HG03354 (cell line): Measurements from ENCODE around the gene AP1G2.
A peak's percentile ranks its signal among the peaks of the same experiment; 100 is the strongest.
"Not testable (repeated sequence)": the region's sequence is repeated elsewhere in the genome, so short reads cannot be mapped to it uniquely, and the experiment has no call there.

ENCODE experiments used
- ATAC-seq: cut with Tn5 transposase; IDR thresholded peaks from one replicate; pipeline ENCODE4 v1.9.1; 2021; ENCODE audit warnings: mild to moderate bottlenecking; ENCODE audit not compliant: unreplicated experiment, poor library complexity, severe bottlenecking

AP1G2 gene

DNA sequence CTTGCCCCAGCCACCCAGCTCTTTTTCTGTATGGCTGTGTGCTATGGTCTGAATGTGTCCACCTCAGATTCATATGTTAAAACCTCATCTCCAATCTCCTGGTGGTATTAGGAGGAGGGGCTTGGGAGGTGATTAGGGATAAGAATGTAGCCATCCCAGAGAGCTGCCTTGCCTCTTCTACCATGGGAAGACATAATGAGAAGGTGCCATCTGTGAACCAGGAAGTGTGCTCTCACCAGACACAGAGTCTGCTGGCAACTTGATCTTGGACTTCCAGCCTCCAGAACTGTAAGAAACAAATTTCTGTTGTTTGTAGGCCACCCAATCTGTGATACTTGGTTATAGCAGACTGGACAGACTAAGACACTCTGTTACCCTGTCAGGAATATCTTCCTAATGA is 33.8 kb upstream of the AP1G2 start:
- no peak for ATAC-seq

DNA sequence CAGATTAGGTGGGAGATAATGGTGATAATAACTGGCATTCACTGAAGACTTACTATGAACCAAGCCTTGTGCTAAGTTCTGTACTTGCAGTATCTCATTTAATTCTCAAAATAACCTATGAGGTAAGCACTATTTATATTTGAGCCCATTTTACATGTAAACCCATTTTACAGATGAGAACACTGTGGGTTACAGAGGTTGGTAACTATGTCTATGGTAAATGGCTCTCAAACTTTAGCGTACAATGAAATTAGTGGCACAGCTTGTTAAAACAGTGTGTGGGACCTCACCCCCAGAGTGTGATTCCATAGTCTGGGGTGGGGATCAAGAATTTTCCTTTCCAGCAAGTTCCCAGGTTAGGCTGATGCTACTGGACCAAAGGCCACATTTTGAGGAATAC is 33.2 kb upstream of the AP1G2 start:
- ATAC-seq = no peak

DNA sequence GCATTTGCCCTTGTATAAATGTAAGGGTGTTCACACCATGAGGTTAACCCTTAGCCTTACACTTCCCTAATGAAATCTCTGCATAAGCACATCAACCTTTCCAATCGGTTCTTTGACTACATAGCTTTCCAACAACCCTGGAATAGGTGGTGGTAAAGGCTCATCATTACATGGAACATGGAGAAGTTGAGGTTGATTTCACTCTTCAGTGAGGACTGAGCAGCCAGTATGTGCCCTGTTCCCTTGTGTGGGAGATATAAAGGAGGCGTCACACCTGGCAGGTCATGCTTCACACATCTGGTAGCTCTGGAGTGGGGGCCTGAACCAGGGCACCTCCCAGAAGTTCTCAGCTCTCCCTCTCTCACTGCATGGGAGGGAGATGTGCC is 32.7 kb upstream of the AP1G2 start:
- ATAC-seq = no peak

DNA sequence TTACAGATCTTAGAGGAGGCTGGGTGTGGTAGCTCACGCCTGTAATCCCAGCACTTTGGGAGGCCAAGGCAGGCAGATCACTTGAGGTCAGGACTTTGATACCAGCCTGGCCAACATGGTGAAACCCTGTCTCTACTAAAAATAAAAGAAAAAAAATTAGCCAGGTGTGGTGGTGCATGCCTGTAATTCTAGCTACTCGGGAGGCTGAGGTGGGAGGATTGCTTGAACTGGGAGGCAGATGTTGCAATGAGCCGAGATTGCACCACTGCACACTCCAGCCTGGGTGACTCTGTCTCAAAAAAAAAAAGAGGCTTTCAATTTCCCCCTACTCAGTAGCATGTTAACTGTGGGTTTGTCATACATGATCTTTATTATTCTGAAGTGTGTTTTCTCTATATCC is 26.6 kb upstream of the AP1G2 start:
- ATAC-seq = not testable (repeated sequence)

DNA sequence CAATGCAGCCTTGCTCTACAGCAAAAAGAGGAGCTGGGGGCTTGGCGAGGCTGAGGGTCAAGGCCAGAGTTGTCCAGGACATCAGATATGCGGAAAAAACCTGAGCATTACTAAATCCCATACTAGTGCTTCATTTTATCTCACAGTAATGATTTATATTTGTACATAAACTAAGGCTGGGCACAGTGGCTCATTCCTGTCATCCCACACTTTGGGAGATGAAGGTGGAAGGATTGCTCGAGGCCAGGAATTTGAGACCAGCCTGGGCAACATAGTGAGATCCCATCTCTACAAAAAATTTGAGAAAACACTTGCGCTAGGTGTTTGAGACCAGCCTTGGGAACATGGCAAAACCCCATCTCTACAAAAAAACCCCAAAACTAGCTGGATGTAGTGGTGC is 22.6 kb upstream of the AP1G2 start:
- ATAC-seq = no peak

DNA sequence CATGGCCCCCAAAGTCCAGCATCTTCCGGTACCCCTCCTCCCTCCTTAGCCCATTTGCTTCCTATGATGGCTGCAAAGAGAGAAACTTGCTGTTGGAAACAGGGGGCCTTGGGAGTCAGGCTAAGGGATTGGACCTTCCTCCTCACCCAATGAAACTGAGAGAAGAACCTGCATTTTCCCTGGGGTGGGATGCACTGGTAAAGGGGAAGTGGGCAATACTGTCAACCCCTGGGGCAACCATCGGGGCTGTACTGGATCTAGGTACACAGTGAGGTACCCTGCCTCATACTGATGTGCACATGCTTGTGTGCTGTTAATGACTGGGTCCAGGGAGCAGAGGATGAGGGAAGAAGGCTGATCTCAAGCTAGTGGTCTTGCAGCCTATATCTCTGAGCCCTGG is 22.0 kb upstream of the AP1G2 start:
- no peak for ATAC-seq

DNA sequence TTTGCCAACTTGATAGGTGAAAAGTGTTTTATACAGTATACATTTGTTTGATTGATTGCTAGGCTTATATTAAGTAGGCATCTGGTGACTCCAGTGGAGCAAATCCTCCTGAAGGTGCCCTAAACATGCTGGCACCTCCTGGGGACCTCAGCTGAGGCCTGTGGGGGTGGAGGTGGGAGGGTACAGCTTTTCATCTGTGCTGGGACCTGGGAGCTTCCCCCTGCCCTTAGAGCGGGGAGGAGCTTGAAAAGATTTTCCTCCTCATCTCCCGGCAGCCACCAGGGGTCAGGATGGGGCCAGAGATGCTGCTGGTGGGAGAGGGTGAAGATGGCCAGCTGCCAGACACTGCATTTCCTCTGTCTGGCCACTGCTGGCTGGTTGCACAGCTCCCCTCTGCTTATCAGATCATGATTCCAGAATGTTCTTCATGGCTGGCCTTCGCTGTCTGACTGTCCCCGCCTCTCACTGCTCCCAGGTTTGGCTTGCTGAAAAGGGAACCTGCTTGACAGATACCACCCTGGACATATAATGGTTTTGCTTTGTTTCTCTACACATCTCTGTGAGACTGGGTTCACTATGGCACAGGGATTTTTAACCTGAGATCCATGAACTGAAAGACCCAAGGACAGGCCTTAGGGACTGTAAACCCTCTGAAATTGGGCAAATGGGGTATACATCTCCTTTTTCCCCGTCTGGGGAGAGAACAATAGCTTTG is 21.4 kb upstream of the AP1G2 start:
- ATAC-seq = peak; percentile 100

DNA sequence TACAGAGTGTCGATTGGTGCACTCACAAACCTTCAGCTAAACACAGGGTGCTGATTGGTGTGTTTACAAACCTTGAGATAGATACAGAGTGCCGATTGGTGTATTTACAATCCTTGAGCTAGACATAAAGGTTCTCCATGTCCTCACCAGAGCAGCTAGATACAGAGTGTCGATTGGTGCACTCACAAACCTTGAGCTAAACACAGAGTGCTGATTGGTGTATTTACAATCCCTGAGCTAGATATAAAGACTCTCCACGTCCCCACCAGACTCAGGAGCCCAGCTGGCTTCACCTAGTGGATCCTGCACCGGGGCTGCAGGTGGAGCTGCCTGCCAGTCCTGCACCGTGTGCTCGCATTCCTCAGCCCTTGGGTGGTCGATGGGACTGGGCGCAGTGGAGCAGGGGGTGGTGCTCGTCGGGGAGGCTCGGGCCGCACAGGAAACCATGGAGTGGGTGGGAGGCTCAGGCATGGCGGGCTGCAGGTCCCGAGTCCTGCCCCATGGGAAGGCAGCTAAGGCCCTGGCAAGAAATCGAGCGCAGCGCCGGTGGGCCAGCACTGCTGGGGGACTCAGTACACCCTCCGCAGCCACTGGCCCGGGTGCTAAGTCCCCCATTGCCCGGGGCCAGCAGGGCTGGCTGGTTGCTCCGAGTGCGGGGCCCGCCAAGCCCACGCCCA is 17.1 kb upstream of the AP1G2 start:
- not testable (repeated sequence) for ATAC-seq

DNA sequence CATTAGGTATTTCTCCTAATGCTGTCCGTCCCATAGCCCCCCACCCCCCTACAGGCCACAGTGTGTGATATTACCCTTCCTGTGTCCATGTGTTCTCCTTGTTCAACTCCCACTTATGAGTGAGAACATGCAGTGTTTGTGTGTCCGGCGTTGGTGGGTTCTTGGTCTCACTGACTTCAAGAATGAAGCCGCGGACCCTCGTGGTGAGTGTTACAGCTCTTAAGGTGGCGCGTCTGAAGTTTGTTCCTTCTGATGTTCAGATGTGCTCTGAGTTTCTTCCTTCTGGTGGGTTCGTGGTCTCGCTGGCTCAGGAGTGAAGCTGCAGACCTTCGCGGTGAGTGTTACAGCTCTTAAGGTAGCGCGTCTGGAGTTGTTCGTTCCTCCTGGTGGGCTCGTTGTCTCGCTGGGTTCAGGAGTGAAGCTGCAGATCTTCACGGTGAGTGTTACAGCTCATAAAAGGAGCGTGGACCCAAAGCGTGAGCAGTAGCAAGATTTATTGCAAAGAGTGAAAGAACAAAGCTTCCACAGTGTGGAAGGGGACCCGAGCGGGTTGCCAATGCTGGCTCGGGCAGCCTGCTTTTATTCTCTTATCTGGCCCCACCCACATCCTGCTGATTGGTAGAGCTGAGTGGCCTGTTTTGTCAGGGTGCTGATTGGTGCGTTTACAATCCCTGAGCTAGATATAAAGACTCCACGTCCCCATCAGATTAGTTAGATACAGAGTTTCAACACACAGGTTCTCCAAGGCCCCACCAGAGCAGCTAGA is 16.4 kb upstream of the AP1G2 start:
- ATAC-seq = not testable (repeated sequence)

DNA sequence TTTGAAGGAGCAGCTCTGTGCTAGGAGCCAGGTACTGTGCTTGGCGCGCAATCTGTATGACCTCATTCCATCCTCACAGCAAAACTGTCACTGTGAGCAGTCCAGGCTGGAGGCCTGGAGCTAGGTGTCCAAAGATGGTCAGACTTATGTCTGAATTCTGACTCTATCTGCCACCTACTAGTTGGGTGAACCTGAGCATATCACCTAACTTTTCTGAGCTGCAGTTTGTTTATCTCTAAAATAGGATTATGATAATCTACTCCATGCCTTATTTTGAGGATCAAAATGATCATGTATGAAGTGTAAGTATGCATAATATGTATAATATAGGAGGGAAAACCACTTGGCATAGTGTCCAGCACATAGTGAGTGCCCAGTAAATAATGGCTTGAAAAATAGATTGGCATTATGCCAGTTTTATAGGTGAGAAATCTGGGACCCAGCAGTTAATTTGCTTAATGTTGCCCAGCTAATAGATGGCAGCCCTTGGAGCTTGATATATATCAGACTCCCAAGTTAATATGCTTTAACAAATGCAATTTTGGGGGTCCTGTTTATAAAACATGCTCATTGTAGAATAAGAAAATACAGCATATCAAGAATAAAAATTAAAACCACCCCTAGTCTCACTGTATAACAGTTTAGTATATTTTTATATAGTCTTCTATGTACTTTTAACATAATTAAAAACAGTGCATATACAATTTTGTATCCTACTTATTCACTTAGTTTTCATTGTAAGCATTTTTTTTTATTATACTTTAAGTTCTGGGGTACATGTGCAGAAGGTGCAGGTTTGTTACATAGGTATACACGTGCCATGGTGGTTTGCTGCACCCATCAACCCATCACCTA is 15.5 kb upstream of the AP1G2 start:
- ATAC-seq = no peak

DNA sequence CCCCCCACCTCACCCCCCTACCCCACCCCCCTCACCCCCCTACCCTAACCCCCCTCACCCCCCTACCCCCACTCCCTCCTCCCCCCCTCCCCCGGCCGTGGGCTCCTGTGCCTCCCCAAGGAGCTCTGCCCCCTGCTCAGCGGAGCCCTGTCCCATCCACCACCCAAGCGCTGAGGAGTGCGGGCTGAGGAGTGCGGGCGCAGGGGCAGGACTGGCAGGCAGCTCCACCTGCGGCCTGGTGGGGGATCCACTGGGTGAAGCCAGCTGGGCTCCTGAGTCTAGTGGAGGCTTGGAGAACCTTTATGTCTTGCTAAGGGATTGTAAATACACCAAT is 13.3 kb upstream of the AP1G2 start:
- ATAC-seq = no peak

DNA sequence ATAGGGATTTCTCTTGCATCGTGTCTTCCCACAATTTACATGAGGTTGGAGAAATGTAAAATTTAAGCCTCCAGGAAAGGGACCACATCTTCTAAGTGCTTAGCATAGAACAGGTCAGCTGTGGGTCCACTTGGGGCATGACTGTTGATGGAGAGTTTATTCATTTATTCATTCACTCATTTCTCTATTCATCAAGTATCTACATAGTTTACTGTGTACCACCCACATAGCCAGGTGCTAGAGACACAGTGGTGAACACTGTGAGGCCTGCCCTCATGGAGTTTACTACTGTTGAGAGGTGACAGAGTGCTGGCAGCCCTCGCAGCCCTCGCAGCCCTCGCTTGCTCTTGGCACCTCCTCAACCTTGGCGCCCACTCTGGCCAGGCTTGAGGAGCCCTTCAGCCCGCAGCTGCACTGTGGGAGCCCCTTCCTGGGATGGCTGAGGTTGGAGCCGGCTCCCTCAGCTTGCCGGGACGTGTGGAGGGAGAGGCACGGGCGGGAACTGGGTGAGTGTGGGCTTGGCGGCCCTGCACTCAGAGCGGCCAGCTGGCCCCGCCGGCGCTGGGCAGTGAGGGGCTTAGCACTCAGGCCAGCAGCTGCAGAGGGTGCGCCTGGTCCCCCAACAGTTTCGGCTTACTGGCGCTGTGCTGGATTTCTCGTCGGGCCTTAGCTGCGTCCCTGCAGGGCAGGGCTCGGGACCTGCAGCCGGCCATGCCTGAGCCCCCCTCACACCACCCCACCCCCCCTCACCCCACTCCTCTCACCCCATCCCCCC is 12.7 kb upstream of the AP1G2 start:
- no peak for ATAC-seq

DNA sequence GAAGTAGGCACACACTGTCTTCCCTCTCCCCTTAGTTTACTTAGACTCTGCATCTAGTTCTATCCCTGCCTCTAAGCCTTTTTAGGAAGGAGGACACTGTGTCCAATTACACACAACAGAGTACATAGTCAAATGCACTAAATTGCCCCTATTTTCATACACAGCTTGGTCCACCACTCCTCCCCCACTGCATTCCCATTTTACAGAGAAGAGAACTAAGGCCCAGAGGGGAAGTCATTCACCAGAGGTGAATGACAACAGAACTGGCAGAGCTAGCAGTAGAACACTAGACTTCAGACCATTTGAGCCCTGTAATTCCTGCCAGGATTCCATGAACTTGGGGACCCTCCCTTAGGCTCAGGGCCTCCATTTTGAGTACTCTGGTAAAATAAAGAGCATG is 12.1 kb upstream of the AP1G2 start:
- no peak for ATAC-seq

DNA sequence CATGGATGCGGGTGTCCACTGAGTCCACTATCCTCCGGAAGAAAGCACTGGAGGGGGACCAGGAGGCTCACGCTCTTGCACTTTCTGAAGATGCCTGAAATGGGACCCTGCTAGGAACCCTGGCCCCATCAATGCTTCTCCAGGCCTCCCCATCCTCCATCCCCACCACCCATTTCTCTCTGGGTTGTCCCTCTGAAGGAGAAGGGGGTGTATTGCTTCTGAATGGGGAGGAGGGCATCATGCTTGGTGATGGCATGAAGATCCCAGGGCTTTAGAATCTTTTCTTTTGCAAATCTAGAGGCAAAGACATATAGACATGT is 11.7 kb upstream of the AP1G2 start:
- ATAC-seq = no peak

DNA sequence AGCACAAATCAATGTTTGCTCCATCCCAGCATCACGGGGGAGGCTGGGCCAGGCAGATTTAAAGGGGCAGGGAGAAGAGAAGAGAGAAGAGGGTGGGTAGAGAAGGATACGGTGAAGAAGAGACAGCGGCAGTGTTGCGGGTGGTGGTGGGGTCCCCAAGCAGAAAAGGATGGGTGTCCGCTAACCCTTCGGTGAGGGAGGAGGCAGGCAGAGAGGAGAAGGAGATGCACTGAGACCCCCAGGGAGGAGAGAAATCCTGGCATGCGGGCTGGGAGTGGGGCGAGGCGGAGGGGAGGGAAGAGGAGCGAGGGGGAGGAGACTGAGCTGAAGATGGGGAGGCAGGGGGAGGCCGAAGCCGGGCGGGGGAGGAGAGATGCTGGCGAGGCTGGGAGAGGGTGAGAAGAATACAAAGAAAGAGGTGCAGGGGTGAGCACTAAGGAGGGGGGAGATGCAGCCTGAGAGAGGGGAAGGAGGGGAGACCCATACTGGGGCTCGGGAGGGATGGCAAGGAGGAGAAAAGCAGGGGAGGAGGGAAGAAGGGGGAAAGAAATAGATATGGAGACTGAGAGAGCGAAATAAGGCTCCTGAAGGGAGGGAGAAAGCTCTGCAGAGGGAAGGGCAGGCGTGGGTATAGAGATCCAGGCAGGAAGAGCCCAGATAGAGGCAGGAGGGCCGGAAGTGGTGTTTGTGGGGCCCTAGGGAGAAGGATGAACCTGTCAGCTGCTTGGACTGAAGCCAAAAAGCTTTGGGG is 11.1 kb upstream of the AP1G2 start, which contains the start of gene JPH4:
Gene JPH4, minus strand, starts transcription at position 231 of the 751 bp plus-strand sequence. CDS start 1,337 bp downstream, outside the sequence.
- no peak for ATAC-seq

DNA sequence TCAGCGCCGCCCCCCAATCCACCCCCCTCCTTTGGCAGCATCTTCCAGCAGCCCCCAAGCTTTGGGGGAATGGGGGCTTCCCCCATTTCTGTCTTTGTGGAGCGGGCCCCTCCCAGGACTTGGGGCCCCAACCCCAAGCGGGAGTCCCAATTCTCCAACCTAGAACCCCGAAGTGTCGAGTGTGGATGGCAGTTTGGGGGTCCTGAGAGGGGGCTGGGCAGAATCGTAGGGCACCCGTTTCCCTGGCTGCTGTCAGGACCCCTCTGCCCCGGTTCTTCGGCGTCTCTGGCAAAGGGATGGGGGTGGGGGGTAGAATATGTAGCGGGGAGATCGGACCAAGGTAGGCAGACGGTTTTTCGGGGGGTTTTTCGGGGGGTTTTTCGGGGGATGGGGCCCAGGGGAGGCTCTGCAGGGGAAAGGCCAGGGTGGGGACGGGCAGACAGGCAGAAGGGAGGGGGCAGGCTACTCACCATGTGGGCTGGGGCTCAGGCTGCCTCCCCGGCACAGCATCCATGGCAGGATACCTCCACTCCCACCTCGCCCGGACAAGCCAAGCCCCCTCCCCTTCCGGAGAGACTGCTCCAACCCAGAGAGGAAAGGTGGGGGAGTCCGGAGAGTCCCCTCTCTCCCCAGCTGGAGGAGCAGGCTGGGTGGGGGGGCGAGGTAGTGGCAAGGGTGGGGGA is 10.3 kb upstream of the AP1G2 start:
- no peak for ATAC-seq

DNA sequence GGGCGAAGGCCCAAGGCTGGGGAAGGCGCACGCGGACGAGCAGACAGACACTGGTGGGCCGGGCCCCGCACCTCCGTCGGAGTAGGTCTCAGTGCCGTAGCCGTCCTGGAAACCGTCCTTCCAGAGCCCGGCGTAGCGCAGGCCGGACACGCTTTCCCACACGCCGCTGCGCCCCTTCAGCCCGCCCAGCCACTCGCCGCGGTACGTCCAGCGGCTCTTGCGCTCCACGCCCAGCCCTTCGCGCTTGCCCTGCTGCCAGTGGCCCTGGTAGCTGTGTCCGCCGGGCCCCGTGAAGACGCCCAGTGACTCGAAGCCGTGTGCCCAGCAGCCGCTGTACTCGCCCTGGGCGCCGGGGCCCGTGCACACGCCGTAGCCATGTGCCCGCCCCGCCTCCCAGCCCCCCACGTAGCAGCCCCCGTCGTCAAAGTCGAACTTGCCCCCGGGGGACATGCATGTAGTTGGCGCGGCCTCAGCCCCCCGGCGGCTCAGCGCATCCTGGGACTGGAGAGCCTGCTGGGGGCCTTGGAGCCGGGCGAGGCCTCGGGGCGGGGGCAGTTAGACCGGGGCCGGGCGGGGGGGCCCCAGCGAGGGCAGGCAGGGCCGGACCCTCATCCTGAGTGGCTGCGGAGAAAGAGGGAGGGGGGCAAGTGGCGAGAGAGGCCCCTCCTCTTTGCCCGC is 9.6 kb upstream of the AP1G2 start:
- ATAC-seq = no peak
